ENCODE measurements around the gene CCIN.
A peak's percentile ranks its signal among the peaks of the same experiment; 100 is the strongest.

Gene CCIN

GRCh38 chr9:36134761-36135505 lies 34.3 kb upstream of the CCIN start:
- TF ChIP-seq CTCF (conservative IDR thresholded peaks at IDR 0.05; ENCODE audit: low read depth), result no peak
- DNase-seq (ENCODE audit: low spot score), result no peak
- H3K27ac ChIP-seq, result no peak overlapping the region
- ChIA-PET CTCF (interaction anchor here (0.7 kb wide), 1 partner anchor 344 kb away, joined by 4 read pairs; no protein-coding TSS in a partner anchor), POLR2A (ENCODE audit: low non-redundant PET) (no interaction called here)

- no peak for TF ChIP-seq CTCF (conservative IDR thresholded peaks at IDR 0.05; ENCODE audit: low read depth)
- POLR2A ChIA-PET (ENCODE audit: low non-redundant PET), result no interaction called here
- H3K27ac ChIP-seq, result no peak overlapping the region
- no peak for DNase-seq (ENCODE audit: low spot score)
- CTCF ChIA-PET, result interaction anchor here (1.0 to 1.5 kb wide), 4 partner anchors 30 to 190 kb away, joined by 3 to 6 read pairs (median 4); no protein-coding TSS in a partner anchor
Observed at GRCh38 chr9:36135741-36136271, 33.4 kb upstream of the CCIN start.

- POLR2A ChIA-PET (ENCODE audit: low non-redundant PET), result no interaction called here
- peak; percentile 76 for DNase-seq (ENCODE audit: low spot score)
- CTCF ChIA-PET, result interaction anchor here (0.6 to 1.5 kb wide), 6 partner anchors 30 to 191 kb away, joined by 3 to 6 read pairs (median 4); no protein-coding TSS in a partner anchor
Observed at GRCh38 chr9:36136272-36136893, 32.8 kb upstream of the CCIN start, which contains the start of gene GLIPR2. Gene GLIPR2, plus strand, starts transcription at chr9:36136733. Its CDS starts 46 bp downstream, at chr9:36136779.

GRCh38 chr9:36136894-36137391 lies 32.2 kb upstream of the CCIN start:
- H3K27ac ChIP-seq, result no peak overlapping the region
- POLR2A ChIA-PET (ENCODE audit: low non-redundant PET), result no interaction called here
- DNase-seq (ENCODE audit: low spot score), result no peak
- CTCF ChIA-PET, result interaction anchor here (0.6 to 1.5 kb wide), 7 partner anchors 29 to 192 kb away, joined by 3 to 6 read pairs (median 3); no protein-coding TSS in a partner anchor
- no peak for TF ChIP-seq CTCF (conservative IDR thresholded peaks at IDR 0.05; ENCODE audit: low read depth)

More at GRCh38 chr9:36136272-36136893, 32.8 kb upstream of the CCIN start, which contains the start of gene GLIPR2:
- peak; percentile 46 for TF ChIP-seq CTCF (conservative IDR thresholded peaks at IDR 0.05; ENCODE audit: low read depth)
- H3K27ac ChIP-seq, result no peak within 1 kb of the TSS

- CTCF ChIA-PET, result interaction anchor here (0.6 to 1.5 kb wide), 3 partner anchors 29 to 191 kb away, joined by 3 to 6 read pairs (median 3); no protein-coding TSS in a partner anchor
- no peak overlapping the region for H3K27ac ChIP-seq
- no peak for DNase-seq (ENCODE audit: low spot score)
- POLR2A ChIA-PET (ENCODE audit: low non-redundant PET), result no interaction called here
- TF ChIP-seq CTCF (conservative IDR thresholded peaks at IDR 0.05; ENCODE audit: low read depth), result no peak
Observed at GRCh38 chr9:36137392-36138004, 31.7 kb upstream of the CCIN start.

- H3K27ac ChIP-seq, result no peak overlapping the region
- ChIA-PET CTCF (interaction anchor here (0.6 to 0.9 kb wide), 2 partner anchors 36 to 44 kb away, joined by 3 to 4 read pairs; no protein-coding TSS in a partner anchor), POLR2A (ENCODE audit: low non-redundant PET) (no interaction called here)
- DNase-seq (ENCODE audit: low spot score), result no peak
- no peak for TF ChIP-seq CTCF (conservative IDR thresholded peaks at IDR 0.05; ENCODE audit: low read depth)
Observed at GRCh38 chr9:36138496-36138895, 30.7 kb upstream of the CCIN start.
